Endometrium (tissue), 2 donors: Measurements from ENCODE around the gene STEAP1B.

Source experiments
- FAIRE-seq: peaks from 2 replicates; lab custom pipeline; 2012; peaks lifted over from hg19 to GRCh38; lab: Jason Lieb, UNC
- donor health status: control.
- donor health status: control.

STEAP1B gene

DNA sequence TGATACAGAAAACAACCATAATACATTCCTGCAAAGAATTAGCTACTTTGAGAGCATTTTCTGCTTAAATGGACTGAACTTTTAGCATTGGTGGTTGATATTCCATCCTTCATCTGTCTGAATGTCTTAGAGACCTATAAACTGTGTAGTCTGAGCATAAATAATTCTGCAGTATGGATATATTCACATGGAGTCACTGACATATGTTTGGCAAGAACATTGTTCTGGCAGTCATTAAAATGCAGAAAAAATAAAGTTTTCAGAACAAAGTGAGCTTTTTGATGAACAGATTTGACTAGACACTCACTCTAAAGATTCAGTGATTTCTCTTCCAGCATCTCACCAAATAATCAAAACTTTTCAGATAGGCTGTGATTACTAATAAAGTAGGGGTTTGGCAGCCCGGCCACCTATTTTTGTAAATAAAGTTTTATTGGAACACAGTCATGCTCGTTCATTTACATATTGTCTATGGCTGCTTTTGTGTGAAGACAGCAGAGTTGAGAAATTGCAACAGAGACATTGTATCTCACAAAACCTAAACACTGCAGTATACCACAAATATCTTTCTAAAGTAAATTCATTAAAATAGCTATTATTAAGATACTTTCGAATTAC is 98.9 kb downstream of the STEAP1B start:
- no peak for FAIRE-seq

DNA sequence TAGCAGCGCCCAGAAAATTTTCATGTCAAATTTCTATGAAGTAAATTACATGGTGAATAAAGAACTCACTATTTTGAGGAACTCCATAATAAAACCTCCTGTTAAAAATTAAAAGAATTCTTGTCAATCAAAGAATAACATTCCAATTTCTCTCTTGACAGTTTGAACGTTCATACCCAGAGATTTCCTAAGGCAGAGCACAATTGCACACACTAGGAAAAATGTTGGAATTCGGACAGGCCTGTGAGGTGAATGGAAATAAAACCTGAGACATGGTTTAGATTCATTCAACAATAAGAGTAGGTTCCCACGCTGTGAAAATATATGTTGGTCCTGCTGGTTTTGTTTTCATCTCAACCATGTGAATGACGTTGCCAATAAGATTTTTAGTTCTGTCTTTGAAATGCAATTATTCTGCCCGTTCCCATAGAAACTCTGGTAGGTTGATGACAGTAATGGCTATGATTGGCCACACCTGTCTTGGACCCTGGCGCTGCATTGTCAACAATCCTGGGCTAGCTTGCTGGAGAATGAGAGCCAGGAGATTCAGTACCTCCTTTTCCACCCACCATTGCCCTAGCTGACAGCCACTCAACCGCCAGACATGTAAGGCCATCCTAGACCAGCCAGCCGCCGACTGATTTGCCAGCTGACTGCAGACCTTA is 99.7 kb downstream of the STEAP1B start:
- FAIRE-seq = no peak

DNA sequence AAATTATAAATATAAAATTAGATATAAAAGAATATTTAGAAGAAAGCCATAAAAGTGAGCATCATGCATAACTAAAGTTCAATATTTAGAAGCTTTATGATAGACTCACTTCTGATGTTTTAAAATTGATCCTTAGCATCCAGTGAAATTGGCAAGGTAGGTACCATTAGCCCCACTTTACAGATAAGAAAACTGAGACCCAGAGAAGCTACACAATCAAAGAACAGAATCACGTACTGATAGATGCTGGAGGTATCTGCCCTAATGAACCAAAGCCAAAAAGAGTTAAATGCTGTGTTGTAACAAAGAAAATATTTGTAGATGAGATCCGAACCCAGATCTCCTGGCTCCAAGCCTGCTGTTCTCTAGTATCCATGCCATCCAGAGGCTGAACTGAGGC is 100.4 kb downstream of the STEAP1B start:
- no peak for FAIRE-seq

DNA sequence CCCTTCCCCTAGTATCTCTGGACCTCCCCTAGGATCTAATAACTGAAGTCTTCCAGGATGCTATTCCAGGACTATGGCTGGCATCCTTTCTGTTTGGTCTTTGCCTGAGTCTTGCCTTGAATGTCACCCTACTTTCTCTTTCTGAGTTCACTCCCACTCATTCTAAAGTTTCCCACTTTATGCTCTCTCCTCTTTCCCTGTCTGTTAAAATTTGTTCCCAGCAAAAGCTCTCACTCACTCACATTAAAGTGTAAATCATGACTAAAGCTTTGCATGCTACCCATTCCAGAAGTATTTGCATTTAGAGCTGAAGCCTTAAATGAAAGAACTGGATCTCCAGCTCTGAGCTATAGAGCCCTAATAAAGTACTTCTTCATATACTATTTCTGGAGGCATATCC is 100.9 kb downstream of the STEAP1B start:
- no peak for FAIRE-seq

DNA sequence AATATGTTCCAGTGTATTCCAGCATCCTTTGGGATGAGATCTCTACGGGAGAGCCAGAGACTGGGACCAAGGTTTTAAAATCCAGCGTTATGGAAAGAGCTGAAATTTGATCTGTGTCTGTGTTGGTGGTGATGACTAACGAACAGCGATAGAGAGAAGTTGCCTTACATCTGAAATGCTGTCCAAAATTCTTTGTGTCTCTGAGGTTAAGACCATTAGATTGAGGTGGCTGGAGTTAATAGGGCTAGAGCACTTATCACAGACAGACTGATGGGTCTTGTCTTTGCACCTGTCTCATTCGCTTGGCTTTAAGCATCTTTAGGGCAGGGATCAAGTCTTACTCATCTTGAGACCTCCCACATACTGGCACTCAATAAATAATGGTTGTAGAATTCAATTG is 102.0 kb downstream of the STEAP1B start:
- FAIRE-seq = no peak

DNA sequence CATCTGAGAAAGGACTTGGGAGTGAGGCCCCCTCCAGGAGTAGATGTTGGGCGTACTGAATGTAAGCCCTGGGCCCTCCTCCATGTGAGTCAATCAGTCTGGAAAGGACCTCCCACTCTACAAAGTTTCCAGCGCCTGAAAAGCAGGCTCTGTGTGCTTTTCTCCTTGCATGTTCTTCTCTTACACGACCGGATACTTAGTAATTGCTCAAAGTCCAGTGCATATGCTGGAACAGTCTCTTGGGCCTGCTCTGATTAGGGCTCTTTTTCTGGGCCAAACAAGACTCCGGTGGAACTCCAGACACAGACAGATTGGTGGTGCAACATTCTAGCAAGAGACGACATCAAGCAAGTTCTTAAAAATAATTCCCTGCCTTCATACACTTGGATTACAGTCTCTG is 104.8 kb downstream of the STEAP1B start:
- no peak for FAIRE-seq

DNA sequence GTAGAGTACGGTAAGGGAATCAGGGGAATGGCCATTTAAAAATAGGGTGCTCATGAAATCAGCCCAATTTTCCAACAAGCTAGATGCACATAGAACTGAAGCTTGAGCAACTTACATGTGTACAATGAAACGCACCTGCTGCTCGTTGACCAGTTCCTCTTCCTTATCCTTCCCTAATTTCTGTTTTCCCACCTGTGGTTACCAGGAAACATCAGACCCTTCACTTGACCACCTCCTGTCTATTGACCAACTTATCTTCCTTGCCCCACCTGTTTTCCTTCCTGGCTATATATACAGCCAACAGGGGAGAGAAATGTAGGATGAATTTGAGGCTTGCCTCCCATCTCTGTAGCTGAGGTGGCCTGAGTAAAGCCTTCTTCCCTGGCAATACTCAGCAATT is 105.2 kb downstream of the STEAP1B start:
- no peak for FAIRE-seq

DNA sequence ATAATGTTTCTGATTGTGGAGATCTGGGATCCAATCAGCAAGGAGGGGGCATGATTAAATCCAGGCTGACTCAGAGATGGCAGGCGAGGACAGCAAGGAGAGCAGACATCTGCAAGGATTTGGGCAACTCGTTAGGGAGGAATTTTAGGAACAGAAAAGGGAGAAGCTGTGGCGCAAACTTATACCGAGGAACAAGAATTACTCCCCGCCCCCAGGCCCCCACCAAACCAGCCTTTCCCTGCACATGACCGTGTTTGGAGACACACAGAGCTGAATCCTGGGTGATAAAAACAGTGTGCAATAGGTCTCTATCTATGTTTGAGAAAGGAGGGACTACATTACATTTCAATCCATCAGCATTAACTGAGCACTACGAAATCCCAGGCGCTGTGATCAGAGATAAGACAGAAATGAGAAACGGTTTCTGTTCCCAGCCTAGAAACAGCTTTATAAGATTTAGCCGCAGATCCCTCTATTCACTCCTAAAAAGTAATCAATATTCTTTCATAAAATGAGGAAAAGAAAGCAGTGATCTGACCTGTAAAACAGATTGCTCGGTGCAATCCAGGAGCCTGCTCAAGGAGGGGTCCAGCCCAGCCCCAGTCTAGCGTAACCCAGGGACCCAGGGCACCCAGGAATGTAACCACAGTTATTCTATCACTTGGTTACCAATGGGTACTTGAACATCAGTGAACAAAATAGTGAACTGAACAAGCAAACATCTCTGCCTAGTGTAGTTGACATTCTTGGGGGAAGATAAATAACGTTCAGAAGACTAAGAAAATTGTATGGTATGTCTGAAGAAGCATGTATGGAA is 105.9 kb downstream of the STEAP1B start:
- FAIRE-seq = no peak

DNA sequence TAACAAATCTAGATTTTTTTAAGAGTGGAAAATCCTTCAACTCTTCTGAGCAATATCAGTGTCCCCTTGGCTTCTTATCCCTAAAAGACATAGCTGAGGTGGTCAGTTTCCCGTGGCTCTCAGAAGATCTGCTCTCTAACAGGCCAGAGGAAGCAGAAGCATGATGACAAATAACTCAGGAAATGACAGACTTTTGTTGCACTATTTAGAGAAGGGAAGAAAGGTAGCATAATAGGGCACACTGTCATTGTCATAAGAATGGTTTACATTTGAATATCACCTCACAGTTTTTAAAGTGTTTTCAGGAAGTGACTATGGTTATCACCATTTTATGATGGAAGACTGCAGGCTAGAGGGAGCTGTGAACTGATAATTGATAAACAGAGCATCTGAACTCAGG is 109.5 kb downstream of the STEAP1B start:
- FAIRE-seq = no peak

DNA sequence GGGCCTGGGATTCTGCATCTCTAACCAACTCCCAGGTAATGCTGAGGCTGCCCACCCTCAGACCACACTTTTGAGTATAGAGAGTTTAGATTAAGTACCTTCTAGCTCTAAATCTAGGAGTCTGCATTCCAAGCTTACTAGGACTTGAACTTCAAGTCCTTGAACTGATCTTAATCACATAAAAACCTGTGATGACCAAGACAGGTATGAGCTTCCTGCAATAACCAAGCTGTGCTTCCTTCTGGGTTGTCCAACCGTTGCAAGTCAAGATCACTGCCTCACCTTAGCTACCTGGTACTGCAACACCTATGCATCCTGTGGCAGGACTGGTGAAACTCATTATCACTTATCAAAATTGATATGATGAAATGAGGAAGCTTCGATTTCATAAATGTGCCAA is 110.1 kb downstream of the STEAP1B start:
- no peak for FAIRE-seq

DNA sequence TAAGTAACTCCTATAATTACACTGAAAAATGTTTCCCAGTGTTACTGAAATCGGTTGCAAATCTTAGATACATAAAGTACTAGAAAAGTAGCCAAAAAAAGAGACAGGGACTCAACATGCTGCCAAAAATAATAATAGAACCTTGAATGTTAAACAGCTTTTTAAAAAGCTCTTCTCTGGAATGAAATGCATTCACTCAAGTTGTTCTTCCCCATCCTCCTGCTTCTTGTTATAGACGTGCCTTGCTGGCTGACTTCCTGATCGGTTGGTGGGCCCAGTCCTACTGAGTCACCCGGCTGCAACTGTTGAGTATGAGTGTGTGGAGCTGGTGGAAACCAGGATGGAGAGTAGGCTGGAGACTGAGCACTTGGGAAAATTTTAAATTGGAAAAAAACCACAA is 112.4 kb downstream of the STEAP1B start:
- no peak for FAIRE-seq

DNA sequence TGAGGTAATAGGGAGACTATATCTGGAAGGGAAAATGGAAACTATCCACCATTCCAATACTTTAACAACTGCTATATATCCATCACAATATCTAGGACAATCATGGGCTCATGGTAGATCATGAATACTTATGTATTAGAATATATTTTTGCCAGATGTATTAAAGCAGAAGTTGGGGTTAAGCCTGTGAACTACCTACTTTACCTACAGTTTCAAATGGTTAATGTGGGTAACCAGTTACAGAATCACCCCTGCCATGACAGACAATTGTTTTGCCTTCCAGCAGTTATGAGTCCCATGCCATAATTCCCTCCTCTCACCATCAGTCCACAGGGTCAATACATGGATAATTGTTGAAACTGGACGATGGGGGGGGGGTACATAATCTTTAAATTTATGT is 113.1 kb downstream of the STEAP1B start:
- FAIRE-seq = no peak

DNA sequence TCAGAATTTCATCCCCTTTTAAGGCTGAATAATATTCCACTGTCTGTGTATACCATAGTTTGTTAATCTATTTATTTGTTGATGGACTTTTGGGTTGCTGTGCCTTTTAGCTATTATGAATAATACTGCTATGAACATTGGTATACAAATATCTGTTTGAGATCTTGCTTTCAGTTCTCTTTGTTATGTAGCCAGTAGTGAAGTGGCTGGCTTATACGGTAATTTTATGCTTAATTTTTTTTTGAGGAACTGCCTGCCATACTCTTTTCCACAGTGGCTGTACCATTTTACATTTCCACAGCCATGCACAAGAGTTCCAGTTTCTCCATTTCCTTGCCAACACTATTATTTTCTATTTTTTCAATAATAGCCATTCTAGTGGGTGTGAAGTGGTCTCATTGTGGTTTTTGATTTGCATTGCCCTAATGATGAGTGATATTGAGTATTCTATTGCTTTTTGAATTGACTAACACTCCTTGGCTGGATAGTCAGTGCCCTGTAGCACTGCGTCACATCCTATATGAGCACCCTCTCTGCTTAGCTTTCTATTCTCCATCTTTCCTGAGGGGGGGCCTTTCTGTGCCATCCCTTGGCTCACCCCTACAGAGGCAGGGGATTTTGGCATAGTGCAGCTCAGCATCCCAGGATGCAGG is 113.7 kb downstream of the STEAP1B start:
- no peak for FAIRE-seq

DNA sequence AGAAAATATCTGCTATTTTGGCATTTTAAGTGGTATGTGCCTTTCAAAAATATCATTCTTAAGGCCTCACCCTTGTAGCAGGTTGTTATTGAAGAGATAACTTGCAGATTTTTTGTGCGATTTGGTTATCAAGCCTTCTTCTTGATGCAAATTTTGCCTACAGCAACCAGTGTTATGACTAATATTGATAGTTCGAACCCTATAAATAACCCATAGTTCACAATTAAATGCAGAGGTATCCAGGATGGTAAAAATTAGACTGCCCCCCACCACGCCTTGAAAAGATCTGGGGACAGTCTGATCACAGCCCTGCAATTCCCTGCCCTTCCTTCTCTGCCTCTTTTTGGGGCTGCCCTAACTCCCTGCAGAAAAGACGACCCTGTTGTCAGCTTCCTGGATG is 114.7 kb downstream of the STEAP1B start:
- no peak for FAIRE-seq

DNA sequence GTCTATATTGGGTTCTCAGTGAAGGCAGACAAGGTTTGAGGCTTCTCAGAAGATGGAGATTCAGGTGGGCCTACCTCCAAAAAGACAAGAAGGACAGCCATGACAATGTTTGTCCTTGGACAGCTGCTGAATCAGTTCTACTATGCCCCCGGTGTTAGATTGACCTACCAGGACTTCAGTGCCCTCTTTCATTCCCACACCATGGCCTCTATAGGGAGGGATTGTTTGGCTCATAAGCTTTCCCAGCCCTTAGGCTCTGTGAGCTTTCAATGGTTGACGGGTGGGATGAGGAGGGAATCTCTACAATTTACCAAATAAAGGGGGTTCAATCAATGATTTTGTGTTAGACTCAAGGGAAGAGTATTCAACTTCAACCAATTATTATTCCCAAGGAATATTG is 119.7 kb downstream of the STEAP1B start:
- FAIRE-seq = no peak

DNA sequence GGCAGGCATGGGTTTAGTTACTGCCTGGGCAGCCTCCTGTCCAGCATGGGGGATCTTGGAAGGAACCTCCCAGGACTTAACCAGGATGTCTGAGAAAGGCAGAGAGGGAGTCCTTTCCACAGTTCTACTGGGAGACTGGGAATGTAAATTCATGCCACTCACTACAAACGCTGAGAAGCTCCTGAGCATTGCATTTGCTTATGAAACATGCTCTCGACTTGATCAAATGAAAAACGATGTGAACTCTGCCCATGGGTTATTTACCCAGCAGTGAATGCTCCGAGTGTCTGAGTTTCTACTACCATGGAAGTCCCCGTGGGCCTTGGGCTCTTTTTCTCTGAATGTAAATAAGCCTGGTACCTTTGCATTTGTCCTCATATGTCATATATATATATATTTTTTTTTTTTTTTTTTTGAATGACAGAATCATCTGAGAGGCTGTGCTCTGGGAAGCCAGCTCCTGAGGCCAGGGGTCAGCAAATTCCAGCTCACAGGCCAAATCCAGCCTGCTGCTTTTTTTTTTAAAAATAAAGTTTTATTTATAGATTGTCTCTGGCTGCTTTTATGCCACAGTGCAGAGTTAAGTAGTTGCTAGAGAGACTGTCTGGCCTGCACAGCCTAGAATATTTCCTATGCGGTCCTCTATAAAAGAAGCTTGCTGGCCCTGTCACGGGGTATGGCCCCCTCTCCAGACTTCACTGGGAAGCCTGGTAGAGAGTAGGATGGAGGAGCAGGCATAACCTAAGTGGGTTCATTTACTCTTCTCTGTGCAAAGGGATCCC is 121.6 kb downstream of the STEAP1B start:
- no peak for FAIRE-seq

DNA sequence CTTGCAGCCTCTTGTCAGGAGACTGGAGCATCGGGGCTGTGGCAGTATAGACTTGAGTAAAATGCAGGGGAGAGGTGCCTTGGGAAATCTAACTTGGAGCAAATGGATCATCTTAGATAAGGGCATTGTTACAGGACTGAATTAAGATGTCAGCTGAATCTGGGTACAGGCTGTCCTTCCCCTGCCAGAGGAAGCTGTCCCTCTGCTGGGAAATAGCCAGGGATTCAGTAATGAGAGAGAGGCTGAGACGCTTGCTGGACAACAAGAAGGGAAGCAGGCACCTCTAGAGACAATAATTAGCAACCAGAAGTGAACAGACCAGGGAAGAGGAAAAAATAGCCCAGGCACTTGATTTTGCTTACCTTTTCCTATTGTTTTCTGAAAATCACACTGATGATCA is 122.3 kb downstream of the STEAP1B start:
- no peak for FAIRE-seq

DNA sequence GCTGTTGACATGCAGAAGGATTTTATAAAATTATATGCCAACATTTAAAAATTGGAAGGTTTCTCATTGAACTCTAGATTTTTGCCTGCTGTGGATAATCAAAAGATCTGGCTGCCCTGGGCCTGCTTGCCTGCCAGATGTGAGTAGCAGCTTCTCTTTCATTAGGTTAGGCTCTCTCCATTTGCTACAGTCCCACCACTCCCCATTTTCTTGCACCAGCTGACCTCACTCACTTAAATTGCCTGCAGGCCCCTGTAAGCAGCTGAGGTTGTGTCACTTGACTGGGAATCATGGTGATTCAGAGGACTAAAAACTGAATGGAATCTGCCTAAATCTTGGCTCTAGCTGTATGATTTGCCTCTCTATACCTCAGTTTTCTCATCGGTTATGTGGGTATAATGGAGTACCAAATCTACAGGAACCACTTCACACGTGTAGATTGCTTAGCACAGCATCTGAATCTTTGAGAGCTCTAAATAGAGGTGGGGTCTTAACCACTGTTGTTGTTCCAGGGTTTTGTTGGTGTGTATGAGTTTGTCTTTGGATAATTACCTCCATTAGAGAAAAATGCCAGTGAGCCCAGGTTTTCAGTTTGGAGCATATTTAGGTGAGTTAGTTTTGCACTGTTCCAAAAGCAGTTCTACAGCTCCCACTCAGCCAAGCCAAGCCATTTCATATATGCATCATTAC is 124.5 kb downstream of the STEAP1B start:
- FAIRE-seq = no peak

DNA sequence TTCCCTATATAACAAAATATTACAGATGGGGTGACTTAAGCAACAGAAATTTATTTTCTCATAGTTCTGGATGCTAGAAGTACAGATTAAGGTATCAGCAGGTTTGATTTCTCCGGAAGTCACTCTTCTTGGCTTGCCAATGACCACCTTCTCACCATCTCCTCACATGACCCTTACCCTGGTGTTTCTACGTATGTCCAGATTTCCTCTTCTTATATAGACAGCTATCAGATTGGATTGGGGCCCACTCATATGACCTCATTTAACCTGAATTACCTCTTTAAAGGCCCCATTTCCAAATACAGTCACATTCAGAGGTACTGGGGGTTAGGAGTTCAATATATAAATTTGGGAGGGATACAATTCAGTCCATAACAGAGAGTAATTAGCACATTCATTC is 126.1 kb downstream of the STEAP1B start:
- no peak for FAIRE-seq

DNA sequence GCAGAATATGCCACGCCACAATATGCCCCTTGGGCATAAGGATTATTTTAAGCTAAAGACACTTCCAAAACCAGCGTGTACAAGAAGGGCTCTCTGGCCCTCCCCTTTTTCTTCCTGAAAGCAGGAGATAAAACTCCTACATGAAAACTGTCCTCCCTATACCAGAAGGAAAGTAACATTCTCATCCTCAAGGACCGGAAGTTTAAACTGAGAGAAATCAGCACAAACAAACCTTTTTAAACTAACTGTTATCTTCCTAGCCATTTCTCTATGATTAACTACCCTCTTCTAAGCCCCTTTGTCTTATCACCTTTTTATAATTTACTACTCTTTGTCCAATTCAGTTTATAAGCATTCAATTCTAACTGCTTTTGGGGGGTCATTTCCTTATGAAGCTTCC is 126.6 kb downstream of the STEAP1B start:
- FAIRE-seq = no peak

DNA sequence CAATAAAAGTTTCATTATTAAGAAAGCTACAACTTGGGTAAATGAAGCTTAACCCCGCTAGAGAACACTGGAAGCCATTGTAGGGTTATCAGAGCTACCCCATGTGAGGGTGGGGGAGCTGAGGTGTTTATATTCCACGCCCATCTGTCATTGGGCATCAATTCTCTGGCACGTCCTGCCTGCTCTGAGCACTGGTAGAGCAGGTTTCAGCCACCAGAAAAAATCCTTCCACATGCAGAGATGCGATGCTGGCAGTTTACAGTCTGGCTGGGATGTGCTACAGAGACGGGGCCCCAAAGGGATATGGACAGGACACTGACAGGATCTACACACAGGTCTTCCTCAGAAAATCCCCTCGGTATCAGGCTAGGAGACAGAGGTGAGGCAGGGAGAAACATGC is 127.1 kb downstream of the STEAP1B start:
- no peak for FAIRE-seq

DNA sequence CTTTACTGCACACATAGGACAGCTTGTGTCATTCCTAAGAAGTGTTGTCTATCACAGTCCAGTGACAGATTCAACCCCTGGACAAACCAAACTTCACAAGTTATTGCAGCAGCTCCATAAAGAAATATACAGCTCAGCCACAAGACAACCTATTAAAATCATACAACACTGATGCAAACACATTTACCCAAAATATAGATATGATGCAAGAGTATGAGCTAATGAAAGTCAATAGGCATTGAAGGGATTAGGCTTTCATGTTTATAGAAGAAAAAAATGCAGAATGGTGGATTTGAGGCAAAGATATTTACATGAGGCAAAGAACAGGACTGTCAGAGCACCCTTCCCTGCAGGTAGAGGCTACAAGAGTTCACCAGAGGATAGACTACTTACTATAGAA is 128.1 kb downstream of the STEAP1B start:
- FAIRE-seq = no peak
